ENCODE data around the gene PELI2. TPM values are rescaled to one million over a fixed set of nuclear protein-coding genes. Genes with fewer than 3 reads are reported as not detected.

PELI2 gene
- total and polyA plus RNA-seq, 2 experiments from 2014 or later: 8.0 to 24.5 TPM

- TF ChIP-seq REST (IDR thresholded peaks at IDR 0.05; ENCODE audit: unreplicated experiment) (no peak), JUNB (IDR thresholded peaks at IDR 0.05; ENCODE audit: unreplicated experiment) (no peak), CREB1 (CRISPR knock-in tag; IDR thresholded peaks at IDR 0.05; ENCODE audit: low read depth) (no peak), CTCF (conservative IDR thresholded peaks at IDR 0.05; ENCODE audit: low read depth in 2 of 2) (no peak), ZNF114 (CRISPR knock-in tag; IDR thresholded peaks at IDR 0.05) (no peak), STAT1 (IDR thresholded peaks at IDR 0.05; ENCODE audit: unreplicated experiment) (no peak)
Measured at GRCh38 chr14:56289155-56289554, 170.9 kb downstream of the PELI2 start (continued).

- H3K27me3 Mint-ChIP-seq (ENCODE audit: insufficient read depth, low read depth, poor library complexity): no peaks in the 10 kb centered on the region
- H3K36me3 Mint-ChIP-seq (ENCODE audit: low read depth): peaks cover 3% of the 10 kb centered on the region
- H3K27ac Mint-ChIP-seq: no peak overlapping the region
- no peaks in the 10 kb centered on the region for H3K27me3 ChIP-seq (ENCODE audit: insufficient read depth)
- DNase-seq (ENCODE audit: low spot score) (no peak), ATAC-seq (no peak)
- H3K4me2 ChIP-seq: no peak overlapping the region
- H3K27ac ChIP-seq (ENCODE audit: low read depth): no peak overlapping the region
- H3K9me3 Mint-ChIP-seq: no peaks in the 10 kb centered on the region
- H3F3A ChIP-seq (replicated peaks; ENCODE audit: low read depth): no peaks in the 10 kb centered on the region
- no peaks in the 10 kb centered on the region for H3K4me1 Mint-ChIP-seq
- no peaks in the 10 kb centered on the region for H3K36me3 ChIP-seq (ENCODE audit: insufficient read depth)
- H3K79me2 ChIP-seq (replicated peaks; ENCODE audit: insufficient read depth): no peaks in the 10 kb centered on the region
- no peaks in the 10 kb centered on the region for H3K9me2 ChIP-seq (ENCODE audit: insufficient read depth)
- no peak overlapping the region for H2AFZ ChIP-seq
- peaks cover 3% of the 10 kb centered on the region; the same call in 1 of the 2 replicates for H4K20me1 ChIP-seq (replicated peaks; ENCODE audit: insufficient read depth)
- no peak overlapping the region for H3K4me3 ChIP-seq
- no peak overlapping the region for H3K4me3 Mint-ChIP-seq
- no peaks in the 10 kb centered on the region for H3K4me1 ChIP-seq (ENCODE audit: insufficient read depth)
- TF ChIP-seq REST (IDR thresholded peaks at IDR 0.05; ENCODE audit: unreplicated experiment): no peak
- no peak for TF ChIP-seq ETS1 (IDR thresholded peaks at IDR 0.05)
- TF ChIP-seq NANOG (IDR thresholded peaks at IDR 0.05; ENCODE audit: borderline replicate concordance): no peak
- no peak for TF ChIP-seq ZNF114 (CRISPR knock-in tag; IDR thresholded peaks at IDR 0.05)
- no peak for TF ChIP-seq CREB1 (CRISPR knock-in tag; IDR thresholded peaks at IDR 0.05; ENCODE audit: low read depth)
- TF ChIP-seq EZH2phosphoT487 (IDR thresholded peaks at IDR 0.05; ENCODE audit: unreplicated experiment): no peak
- TF ChIP-seq STAT1 (IDR thresholded peaks at IDR 0.05; ENCODE audit: unreplicated experiment): no peak
- no peak for TF ChIP-seq JUNB (IDR thresholded peaks at IDR 0.05; ENCODE audit: unreplicated experiment)
- TF ChIP-seq EZH2 (IDR thresholded peaks at IDR 0.05; ENCODE audit: low read depth, unreplicated experiment): no peak
- TF ChIP-seq CTCF (conservative IDR thresholded peaks at IDR 0.05; ENCODE audit: low read depth in 2 of 2): no peak
- no peak for TF ChIP-seq ZNF331 (CRISPR knock-in tag; IDR thresholded peaks at IDR 0.05; ENCODE audit: low read depth)
- no peak for TF ChIP-seq POLR2AphosphoS5 (IDR thresholded peaks at IDR 0.05; ENCODE audit: low read depth)
Measured at GRCh38 chr14:56290195-56290594, 172.0 kb downstream of the PELI2 start.

All from GM23338 (cell line).